ENCODE data around the gene SIRPB1.

- TF ChIP-seq POLR2A (IDR thresholded peaks at IDR 0.05; ENCODE audit: low read length) (no peak), KDM5A (IDR thresholded peaks at IDR 0.05) (no peak), CTCF (IDR thresholded peaks at IDR 0.05) (no peak), RFX5 (IDR thresholded peaks at IDR 0.05) (no peak), RAD21 (conservative IDR thresholded peaks at IDR 0.05 in 1 of 2, IDR thresholded peaks at IDR 0.05 in 1 of 2) (no peak), POLR2AphosphoS2 (conservative IDR thresholded peaks at IDR 0.05; ENCODE audit: low read length) (no peak), EP300 (IDR thresholded peaks at IDR 0.05) (no peak)
These were observed 40.3 kb downstream of the SIRPB1 start for GRCh38 chr20:1579488-1579887.

Measured in A549 (cell line).